CD4-positive, alpha-beta T cell treated with Interleukin-6 for 4 hours (primary cell): ENCODE results near the gene PRR5L.

Source experiments
- DNase-seq: peaks from one replicate; pipeline ENCODE4 v3.0.0-alpha.2; 2020; ENCODE audit warnings: mixed read lengths

Gene PRR5L

GRCh38 chr11:36295926-36296325, at the start of gene PRR5L:
PRR5L (plus strand) TSS chr11:36296288; CDS start chr11:36401122, 104,834 bp downstream.
- DNase-seq, result no peak

- DNase-seq, result no peak
Observed at GRCh38 chr11:36247493-36247892, 48.6 kb upstream of the PRR5L start.

- no peak for DNase-seq
Observed at GRCh38 chr11:36248436-36248835, 47.7 kb upstream of the PRR5L start.

GRCh38 chr11:36249246-36249645, 46.8 kb upstream of the PRR5L start:
- DNase-seq, result no peak

DNA sequence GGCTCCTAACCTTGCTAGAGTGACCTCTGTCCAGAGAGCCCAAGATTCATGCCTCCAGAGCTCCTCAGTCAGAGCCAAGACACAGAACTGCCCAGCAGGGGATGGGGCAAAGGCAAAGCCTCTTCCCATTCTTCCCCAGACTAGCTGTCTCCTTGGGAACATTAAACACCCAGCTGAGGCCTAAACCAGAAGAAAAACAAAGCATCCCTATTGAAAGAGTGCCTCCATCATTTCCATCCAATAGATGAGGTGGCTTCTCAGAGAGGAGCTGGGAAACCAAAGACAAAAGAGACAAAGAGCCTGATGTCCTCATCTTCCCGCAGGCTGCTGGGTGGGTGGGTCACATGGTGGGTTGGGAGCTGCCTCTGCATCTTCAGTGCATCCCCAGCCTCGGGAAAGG, 44.3 kb upstream of the PRR5L start:
- DNase-seq, result no peak

- no peak for DNase-seq
Observed at GRCh38 chr11:36253238-36253637, 42.9 kb upstream of the PRR5L start.

DNA sequence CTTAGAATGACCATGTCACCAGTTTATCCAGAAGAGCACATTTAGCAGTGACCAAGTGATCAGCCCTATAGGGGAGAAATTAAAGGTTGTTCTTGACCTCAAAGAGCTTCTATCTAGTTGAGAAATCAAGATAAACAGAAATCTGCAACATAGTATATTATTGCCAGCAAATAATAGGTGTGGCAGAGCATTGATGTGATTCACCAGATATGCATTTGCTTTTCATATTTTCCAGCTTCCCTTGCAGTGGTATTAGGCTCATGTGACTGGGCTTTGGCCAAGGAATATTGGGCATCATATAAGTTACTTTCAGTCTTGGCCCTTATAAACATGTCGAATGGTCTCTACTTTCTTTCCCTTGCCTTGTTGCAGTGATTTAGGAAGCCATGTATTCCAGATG, 41.4 kb upstream of the PRR5L start:
- DNase-seq, result no peak

- DNase-seq, result no peak
Observed at GRCh38 chr11:36257351-36257750, 38.7 kb upstream of the PRR5L start.

GRCh38 chr11:36258730-36259360, 37.2 kb upstream of the PRR5L start:
- DNase-seq, result no peak

DNA sequence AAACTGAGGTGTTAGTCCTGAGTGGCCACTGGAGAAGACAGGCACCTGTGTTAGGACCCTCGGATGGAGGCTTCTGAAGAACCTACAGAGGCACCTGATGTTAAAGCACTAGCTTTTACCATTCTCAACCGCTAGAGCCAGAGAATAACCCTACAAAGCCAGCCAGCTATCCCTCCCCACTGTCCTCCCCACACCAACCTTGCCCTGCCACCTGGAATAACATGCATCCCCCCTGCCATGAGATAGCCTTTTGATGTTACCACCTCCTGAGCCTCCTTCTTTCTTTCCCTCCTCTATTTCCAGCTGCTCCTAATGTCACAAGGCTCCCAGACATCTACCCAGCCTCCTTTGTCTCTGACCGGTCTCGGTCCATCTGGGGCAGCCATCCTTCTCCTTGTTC, 35.0 kb upstream of the PRR5L start:
- DNase-seq, result no peak

- no peak for DNase-seq
Observed at GRCh38 chr11:36264011-36264972, 31.8 kb upstream of the PRR5L start.

- DNase-seq, result no peak
Observed at GRCh38 chr11:36264973-36265344, 31.1 kb upstream of the PRR5L start.

DNA sequence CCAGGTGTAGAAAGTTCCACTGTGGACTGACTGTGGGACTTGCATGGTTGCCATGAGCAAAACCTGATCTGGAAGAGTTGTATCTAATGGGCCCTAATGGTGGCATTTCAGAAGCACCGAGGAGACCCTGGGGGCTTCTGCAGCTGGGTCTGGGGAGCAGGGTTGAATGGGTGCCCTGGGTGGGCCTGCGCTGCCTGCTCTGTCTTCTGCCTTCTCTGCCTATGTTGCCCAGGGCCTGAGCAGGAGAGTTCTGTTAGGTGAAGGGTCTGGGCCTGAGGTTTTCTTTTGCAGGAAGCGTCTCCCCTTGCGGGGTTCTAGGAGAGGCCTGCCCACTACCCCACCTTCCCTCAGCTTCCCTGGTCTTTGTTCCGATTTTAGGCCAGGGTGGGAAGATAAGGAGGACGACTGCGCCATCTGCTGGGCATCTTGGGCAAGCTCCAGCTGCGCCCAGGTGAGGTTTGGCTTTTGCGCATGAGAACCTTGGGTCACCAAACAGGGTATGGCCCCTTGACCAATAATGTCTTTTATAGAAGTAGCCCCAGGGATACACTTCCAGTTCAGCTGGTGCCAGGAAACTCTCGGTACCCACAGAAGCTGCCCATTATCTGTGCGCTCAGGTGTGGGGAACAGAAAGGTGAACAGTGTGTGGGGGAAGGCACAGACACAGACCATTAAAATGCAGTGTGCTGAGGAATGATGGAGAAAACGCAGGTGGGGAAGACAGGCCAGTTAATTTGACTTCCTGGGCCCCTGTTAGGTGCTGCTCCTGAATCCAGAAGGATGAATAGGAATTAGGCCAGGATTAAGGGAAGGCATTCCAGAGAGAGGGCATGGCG, 30.1 kb upstream of the PRR5L start:
- DNase-seq, result peak; percentile 62

- no peak for DNase-seq
Observed at GRCh38 chr11:36266767-36267166, 29.3 kb upstream of the PRR5L start.

GRCh38 chr11:36268337-36268985, 27.6 kb upstream of the PRR5L start:
- DNase-seq, result no peak

GRCh38 chr11:36270701-36271100, 25.4 kb upstream of the PRR5L start:
- DNase-seq, result no peak

DNA sequence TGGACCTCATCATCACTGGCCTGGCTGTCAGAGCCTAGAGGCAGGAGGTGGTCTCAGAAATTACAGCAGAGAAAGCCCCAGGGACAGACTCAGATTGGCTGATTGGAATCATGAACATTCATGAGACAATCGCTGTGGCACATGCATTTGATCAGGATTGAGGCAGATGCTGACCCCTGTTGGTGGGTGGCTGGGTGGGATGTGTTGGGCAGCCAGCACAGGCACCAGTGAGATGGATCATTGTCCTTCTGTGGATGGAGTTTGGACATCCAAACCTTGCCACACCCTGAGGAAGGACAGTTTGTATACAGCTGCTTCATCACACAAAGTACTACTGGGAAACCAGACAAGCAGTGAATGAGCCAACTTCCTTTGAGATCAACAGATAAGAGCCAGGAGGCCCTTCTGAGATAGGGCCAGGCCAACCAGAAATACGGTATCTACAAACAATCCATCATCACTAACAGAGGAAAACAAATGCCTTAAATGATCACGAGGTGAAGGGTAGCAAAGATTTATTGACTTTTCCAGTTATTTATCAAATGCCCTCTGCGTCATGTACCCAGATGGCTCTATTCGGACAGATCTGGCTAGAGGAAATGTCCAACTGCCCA, 24.2 kb upstream of the PRR5L start:
- no peak for DNase-seq

DNA sequence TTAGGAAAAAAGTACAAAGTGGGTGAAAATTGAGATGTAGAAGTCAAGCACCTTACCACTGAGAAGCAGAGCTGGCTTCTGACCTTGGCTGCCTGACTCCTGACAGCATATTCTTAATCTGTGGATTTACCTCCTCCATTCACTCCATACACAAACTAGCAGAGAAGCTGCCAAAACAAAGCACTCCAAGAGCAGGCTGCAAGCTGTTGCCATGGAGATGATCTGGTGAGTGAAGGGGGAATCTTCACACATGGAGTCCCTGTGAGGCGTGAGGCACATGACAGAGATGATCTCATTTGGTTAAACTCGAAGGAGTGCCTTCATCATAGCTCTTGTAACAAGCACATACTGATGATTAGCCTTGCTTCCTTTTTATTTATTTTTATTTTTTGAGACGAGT, 23.0 kb upstream of the PRR5L start:
- DNase-seq, result no peak

DNA sequence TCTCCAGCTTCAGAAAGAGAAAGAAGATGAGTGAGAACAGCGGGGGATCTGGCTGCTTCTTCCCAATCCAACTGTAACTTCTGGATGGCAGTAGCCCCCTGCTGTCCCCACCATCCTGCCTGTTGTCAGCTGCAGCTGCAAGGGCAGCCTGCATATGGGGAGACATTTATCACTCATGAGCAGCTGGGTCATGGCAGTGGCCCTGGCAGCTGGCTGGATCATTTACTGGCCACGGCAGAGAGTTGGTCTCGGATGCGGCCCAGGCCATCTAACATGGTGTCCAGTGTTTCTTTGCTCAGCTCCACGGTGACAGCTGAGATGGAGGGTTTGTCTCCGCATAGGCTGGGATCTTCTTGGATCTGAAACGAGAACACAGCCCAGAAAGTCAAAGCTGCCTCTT, 21.7 kb upstream of the PRR5L start:
- DNase-seq, result no peak

DNA sequence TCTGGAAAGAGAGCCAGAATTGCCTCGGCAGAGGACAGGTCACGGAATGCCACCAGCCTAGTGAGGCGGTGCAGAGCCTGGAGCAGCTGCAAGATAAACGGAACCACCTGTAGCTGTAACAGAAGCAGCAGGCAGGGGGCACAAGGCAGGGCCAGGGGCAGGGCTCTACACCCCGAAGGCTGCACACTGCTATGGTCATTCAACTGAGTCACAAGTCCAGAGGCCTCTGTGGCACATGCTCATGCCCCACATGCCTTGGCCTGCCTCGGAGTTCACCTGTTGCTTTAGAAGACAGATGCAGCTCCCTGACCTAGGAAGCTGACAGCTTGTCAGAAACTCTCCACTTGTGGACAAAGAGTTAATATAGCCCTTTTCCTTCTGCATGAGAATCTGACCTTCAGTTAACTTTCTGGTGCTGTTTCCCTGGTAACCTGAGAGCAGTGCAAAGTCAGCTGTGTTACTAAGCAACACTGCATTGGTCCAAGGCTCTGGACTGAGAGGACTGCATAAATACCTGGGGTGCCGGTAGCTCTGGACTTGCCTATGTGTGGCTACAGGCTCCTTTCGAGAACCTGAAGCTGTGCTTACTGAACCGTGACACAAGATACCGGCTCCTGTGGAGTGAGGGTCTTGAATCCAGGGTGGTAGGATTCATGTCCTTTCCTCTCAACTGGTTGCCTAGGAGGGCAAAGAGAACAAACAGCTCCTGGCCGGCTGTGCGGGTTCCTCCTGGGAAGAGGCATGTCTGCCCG, 17.4 kb upstream of the PRR5L start:
- no peak for DNase-seq

DNA sequence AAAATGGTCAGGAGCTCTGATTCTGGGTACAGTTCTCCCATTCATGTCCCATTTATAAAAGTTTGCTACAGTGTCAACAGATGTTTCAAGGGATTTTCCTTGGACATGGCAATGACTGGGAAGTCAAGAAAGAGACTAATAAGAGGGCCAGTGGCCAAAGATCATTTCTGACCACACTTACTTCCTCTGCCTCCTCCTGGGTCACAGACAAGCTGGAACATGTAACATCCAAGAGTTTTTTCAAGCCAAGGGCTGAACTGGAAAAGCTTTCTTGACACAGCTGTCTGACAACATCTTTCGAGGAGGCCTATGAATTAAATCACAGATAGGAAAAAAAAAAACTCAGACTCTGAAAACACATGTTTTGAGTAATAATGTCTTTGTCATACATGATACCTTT, 15.6 kb upstream of the PRR5L start:
- DNase-seq, result no peak

- DNase-seq, result no peak
Observed at GRCh38 chr11:36281850-36282249, 14.2 kb upstream of the PRR5L start.
